HEK293 (cell line): ENCODE results near the gene TSPAN1.

Source experiments
- CTCF ChIP-seq: fragments of 450-650 bp; formaldehyde crosslinking; IDR thresholded peaks from 2 replicates; pipeline ENCODE4 v1.5.1; 2016; ENCODE audit warnings: missing biosample characterization, missing genetic modification characterization
- ZBTB11 ChIP-seq: fragments of 450-650 bp; formaldehyde crosslinking; conservative IDR thresholded peaks from 2 replicates; pipeline ENCODE4 v1.5.1; 2016; ENCODE audit warnings: low read depth, missing biosample characterization, missing genetic modification characterization
- ZNF398 ChIP-seq: fragments of 450-650 bp; formaldehyde crosslinking; IDR thresholded peaks from 2 replicates; pipeline ENCODE4 v1.5.1; 2017; ENCODE audit warnings: missing biosample characterization, missing genetic modification characterization

GRCh38 chr1:46131712-46132528 is 43.0 kb upstream of the TSPAN1 start:
- TF ChIP-seq ZBTB11 (tag by site-specific recombination) (no peak), ZNF398 (tag by site-specific recombination) (no peak), CTCF (no peak)
